ENCODE results near the gene TSPAN1.

GRCh38 chr1:46206399-46206798 lies 31.5 kb downstream of the TSPAN1 start:
- TF ChIP-seq POLR2AphosphoS5 (IDR thresholded peaks at IDR 0.05; ENCODE audit: low read depth, low read length) = no peak
- no peak for TF ChIP-seq POLR2A (IDR thresholded peaks at IDR 0.05; ENCODE audit: low read depth, low read length)
- TF ChIP-seq TAF1 (IDR thresholded peaks at IDR 0.05; ENCODE audit: low read depth, low read length) = no peak
- no peak for TF ChIP-seq POU2F2 (IDR thresholded peaks at IDR 0.05; ENCODE audit: low read depth, low read length)
- TF ChIP-seq PAX5 (IDR thresholded peaks at IDR 0.05; ENCODE audit: insufficient read depth, low read length, severe bottlenecking) = no peak
